Hippocampal formation (tissue), 2 donors: Measurements from ENCODE around the gene VAT1L.

Source experiments
- DNase-seq, 2 donors: peaks; one replicate each; lab custom pipeline; 2025; lab: John Stamatoyannopoulos, UW

VAT1L gene

DNA sequence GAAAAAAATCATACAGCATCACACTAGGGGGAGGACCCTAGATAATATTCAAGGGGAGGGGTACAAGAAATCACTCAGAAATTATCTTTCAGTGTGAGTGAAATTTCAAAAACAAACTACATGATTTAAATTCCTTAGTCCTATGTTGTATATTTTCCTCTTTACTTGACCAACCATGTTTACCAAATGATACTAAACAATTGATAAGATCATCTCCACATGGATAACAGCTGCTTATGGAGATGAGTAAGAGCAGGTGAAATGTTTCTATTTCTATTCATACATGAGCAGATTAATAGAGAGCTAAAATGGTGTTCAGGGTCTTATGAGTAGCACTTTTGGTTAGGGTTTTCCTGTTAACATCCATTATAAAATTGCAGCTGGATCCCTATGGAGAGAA is 7.3 kb upstream of the VAT1L start:
- no peak for DNase-seq

DNA sequence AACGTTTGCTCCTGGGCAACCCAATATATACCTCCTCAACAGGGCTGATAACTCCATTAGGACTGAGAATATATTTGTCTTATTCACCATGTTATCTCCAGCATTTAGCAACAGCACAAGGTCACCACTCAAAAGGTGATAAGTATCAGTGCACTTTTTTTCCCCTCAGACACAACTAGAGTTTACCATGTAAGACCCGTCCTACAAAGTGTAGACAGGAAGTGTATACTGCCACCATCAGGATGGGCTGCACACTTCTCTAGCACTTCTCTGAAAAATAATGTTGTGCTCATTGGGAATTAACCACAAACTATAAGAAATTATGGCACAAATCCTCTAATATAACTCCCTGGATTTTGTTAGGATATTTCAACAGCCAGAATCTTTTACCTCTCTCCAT is 5.7 kb upstream of the VAT1L start:
- DNase-seq: no peak

DNA sequence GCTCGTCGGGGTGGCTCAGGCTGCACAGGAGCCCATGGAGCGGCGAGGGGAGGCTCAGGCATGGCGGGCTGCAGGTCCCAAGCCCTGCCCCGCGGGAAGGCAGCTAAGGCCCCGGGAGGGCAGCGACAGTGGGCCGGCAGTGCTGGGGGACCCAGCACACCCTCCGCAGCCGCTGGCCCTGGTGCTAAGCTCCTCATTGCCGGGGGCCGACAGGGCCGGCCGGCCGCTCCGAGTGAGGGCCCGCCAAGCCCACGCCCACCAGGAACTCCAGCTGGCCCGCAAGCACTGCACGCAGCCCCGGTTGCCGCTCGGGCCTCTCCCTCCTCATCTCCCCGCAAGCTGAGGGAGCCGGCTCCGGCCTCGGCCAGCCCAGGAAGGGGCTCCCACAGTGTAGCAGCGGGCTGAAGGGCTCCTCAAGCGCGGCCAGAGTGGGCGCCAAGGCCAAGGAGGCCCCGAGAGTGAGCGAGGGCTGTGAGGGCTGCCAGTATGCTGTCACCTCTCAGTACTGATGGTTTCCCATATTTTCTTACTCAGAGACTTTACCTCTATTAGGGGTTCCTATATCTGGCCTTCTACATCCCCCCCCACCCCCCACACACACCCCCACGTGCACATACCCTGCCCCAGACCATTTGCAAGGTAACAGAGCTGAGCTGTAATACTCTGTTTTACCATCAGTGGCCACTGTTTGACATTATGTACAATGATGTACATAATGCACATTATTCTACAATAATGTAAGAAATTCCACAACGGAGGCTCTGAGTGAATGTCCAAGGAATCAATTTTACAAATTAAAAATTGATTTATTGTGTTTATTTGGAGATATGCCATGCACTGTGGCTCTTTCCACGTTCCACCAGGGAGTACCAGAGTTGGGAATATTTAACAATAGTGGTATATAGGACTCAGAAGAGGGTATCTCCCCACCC is 3.7 kb upstream of the VAT1L start:
- DNase-seq: no peak

DNA sequence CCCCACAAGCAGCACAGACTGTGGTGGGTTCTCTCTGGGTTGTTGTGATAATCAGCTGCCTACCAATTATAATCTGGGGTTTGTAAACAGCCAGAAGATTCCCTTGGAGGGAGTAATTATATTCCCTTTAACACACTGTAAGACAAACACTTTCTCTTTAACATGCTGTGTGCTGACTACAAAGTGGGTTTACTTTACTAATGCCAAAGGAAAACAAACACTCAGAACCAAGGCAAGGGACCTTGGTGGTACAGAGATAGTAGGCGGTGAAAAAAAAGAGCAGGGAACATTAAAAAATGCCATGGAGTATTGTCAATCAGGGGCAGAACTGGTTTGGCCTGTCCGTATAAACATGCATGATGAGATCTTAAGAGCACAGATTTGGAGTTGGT is 3.0 kb upstream of the VAT1L start:
- no peak for DNase-seq

DNA sequence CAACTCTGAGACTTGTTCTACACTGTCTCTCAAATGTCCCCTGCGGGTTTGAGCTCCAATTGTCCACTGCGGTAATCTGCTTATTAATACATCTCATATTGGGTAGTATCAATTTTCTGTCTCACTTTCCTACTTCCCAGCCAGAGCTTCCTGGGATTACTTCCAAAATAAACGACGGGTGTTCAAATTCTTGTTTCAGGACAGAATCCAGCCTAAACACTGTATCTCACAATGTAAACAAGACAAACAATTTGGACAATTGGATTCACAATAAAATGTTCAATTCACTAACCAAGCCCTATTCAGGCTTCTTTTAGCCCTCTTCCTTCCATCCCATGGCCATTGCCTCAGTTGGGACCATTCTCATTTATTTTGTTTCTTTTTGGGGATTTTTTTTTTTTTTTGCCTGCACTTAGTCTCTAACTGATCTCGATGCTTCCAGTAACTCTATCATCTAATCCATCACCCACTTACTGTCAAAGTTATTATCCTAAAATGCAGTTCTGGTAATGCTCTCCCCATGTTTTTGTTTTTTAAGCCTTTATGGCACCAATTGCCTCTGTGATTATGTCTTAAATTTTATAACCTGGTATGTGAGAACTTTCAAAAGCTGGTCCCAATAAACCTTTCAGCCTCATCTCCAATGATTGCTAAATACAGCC is 2.0 kb upstream of the VAT1L start:
- DNase-seq: no peak

DNA sequence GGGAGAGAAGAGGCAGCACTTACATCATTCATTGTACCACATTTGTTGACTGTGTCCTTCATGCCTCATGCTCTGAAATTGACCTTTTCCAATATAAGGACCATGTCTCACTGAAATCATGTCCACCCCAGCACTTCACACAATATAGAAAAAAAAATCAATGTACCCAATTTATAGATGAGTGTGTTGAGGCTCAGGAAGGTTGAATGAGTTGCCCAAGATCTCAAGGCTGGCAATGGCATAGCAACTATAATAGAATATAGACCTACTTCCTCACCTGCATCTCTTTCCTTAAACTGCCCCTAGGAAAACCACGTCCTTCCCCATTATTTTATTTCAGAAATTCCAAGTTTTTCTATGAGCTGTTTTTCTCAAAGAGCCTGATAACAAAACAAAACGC is 912 bp upstream of the VAT1L start:
- no peak for DNase-seq

DNA sequence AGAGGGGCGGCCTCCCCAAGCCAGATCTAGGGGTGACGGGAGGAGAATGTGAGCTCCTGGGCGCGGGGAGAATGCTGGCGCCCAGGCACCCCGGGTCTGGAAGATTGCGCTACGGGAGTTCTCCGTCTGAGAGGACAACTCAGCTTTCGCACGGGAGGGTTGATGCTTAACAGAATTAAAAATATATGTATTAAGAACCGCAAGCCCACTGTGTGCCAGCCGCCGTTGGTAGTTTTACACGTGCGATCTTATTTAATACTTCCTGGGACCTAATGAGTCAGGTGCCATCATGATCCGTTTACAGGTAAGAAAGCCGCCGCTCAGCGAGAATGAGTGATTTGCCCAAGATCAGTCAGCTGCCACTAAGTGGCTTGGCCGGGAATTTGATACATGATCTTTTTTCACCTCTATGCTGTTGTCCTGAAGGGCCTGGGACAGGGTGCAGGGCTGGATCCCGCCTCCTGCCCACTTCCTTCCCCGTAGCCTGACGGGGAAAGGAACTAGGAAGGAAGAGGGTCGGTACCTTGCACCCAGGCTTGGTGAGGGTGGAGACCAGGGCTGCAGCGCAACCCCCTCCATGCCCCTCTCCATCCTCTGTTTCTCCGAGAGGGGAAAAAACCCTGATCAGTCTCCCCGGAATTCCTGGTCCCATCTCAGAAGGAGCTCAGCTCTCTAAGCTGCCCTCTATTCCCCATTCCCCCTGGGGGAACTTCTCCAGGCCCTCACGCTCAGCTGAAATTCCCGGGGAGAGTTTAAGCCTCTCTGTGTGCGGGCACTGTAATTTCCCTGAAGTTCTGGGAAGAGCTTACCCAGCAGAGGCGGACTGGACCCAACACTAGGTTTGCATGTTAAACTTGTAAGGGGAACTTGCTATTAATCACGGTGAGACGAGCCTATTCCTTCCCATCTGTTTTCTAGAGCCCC is 983 bp downstream of the VAT1L start:
- DNase-seq: no peak

DNA sequence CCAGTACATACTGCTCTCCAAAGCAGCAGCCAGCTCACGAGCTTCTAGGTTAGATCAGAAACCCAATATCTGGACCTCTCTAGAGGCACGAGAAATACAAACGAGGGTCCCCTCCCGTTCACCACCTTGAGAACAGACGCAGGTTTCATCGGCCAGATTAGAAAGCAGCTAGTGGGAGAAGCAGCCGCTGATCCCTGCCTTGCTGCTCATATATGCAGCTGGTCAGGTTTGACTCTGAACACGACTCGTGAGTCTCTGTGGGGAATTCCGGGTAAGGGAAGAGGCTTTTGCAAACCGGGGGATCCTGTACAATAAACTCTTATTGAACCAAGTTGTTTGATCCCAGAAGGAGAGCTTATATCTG is 1.6 kb downstream of the VAT1L start:
- no peak for DNase-seq

DNA sequence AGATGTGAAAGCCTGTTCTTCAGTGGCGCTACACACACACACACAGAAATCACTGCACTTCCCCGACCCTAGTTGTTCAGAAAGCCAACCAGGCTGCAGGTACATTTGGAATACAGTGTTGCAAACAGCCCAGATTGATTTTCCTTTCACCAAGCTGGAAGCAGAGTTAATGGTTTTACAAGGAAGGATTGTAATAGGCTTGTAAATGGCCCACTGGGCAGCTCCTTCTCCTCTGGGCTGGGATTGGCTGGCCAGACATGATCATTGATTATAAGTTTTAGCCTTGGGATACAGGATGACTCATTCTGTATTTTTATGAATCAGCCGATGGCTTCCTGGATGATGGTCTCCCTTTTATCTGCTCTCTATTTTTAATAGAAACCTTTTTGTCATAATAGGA is 2.5 kb downstream of the VAT1L start:
- DNase-seq: no peak

DNA sequence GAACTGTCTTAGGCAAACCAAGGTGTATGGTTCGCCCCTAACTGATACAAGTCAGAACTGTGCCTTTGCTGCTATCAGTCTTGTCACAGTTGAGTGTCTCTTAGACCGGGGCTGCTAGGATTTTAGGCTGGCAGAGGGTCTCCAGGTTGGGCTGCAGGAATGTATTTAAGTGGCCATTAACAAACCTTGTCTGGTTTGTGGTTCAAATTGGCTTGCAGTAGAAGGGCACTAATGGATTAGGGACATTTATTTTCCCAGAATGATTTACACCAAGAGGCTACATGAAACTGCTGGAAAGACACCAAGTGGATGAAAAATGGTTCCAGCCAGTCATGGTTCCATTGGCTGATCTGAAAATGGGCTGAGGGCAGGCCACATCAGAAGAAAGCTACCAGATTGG is 5.1 kb downstream of the VAT1L start:
- DNase-seq: no peak

DNA sequence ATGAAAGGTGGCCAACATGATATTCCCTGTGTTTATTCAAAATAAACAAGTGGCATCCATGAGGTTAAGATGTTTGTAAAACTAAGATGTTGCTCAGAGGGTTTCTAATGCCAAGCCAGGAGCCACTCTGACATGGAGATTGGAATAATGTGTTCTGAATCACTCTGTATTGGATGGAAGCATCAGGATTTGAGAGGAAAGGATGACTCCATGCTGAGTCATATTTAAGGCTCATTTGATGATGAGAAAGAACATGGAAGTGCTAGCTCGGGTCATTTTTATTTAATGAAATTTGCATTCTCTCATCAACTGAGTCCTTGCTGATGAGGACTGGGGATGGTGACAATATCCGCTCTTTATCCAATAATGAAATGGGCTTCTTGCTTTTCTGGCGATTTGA is 6.2 kb downstream of the VAT1L start:
- no peak for DNase-seq

DNA sequence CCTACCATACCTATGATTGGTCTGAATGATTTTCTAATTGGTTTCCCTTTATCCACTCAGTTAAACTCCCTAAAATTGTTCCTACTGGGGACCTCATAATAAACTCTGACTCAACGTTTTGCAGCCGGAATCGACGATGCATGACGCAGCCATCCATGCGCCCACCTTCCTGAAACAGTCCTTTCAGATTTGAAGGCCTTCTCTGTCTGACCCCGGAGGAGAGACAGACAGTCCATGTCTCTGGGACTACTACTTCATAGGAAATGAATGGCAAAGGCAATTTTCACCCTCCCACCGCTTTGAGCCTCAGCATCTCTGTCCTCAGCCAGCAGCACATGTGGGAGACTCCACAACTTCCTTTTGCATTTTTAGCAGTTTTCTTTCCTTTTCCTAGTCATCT is 13.5 kb downstream of the VAT1L start:
- DNase-seq: no peak

DNA sequence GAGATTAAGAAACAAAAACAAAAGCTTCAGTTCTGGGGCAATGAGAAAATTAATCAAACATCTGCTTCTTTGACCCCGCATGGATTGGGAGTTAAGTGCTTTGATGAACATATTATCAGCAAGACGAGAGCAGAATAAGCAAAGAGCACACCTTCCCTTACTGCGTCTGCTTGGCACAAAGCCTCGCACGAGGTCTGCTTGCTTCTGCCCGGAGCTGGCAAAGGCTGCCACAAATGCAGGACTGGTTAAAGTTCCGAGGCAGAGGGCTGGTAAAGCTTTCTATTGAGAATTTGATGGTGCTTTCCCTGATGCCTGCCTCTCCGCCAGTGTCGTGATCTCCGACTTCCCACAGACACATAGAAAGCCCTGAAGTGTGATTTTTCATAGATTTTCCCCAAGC is 17.0 kb downstream of the VAT1L start:
- no peak for DNase-seq

DNA sequence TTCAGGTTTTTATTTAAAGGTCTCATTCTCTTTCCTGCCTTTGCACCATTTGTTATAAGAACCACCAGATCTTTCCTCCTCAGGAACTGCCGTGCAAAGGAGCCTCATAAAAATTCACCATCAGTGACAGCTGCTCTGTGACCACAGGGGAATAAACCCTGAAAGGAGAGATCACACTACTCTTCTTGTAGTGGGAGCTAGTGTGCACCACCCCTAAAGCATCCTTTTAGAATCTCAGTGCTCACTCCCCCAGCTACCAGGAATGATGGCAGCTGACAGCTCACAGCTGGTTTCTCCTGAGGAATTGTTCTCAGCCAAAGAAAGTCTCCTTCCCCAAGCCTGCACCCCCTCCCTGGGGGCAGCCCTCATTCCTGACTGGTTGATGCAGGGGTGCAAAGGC is 18.7 kb downstream of the VAT1L start:
- no peak for DNase-seq

DNA sequence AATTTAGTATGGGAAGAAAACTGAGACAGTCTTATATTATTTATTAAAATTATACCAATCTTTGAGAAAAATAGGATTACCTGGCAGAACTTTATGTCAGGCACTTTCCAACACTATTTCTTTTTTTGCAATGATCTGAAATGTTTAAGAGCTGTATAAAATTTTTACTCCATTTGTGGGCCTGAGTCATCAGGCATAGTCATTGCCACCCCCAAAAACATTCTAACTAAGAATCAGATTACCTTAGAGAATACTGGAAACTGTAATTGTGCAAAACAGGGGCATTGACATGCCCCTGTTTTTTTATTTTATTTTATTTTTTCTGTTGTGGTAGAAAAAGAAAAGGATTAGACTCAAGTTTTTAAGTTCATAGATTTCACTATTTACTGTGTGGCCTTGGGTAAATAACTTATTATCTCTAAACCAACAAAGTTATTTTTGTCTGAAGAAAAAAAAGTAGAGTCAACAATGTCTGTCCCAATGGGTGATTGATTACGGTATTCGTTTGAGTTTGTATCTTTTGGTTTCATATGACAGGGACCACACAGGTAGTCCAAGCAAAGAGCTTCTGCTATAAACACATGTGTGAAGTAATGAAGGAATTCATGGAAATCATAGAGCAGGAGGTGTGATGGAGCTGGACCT is 24.6 kb downstream of the VAT1L start:
- DNase-seq: no peak

DNA sequence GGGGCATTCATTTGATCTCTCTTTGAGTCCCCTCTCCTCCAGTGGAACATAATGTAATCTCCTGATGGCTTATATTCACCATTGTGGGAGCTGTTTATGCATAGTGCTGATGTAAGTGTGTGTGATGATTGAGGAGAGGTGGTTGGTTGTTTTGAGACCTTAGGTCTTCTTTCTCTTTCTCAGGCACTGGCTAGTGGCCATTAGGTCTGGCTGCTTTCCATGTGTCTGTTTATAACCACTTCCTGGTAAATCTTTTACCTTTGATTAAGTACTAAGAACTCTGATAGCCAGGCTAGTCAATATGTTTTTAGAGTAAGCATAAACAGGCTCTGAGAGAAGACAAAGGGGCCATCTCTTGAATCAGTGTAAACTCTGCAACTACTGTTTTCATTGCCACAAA is 27.9 kb downstream of the VAT1L start:
- DNase-seq: no peak

DNA sequence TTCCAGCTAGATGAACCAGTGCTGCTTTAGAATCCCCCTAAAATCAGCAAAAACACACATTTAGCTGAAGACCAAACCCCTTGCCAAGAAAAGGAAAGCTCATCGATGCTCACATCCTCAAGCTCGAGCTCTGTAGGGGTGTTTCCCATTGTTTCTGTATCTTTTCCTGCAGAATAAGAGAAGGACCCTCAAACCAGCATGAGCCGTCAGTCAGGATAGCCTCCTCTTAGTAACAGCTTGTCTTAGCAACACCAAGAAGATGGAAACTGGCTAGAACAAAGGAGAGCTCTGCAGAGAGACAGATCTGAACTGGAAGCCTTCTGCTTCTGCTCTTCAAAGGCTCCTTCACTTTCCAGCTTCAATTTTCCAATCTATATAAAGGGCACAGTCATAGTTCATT is 32.0 kb downstream of the VAT1L start:
- no peak for DNase-seq

DNA sequence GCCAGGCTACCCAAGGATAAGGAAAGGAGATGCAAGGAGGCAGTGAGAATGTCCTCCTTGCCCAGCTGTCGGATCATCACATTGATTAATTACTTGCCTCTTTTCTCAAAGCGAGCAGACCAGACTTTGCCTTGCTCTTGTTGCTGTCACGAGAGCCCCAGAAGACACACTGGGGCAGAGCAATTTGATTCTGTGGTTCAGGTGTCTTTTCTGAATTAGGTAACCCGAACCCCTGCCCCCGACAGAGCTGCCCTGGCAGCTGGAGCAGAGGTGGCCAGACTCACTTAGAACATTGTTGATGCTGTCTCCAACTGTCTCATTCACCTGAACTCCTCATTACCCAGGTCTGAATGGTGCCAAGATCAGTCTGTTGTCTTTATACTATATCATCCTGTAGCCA is 34.3 kb downstream of the VAT1L start:
- DNase-seq: no peak

DNA sequence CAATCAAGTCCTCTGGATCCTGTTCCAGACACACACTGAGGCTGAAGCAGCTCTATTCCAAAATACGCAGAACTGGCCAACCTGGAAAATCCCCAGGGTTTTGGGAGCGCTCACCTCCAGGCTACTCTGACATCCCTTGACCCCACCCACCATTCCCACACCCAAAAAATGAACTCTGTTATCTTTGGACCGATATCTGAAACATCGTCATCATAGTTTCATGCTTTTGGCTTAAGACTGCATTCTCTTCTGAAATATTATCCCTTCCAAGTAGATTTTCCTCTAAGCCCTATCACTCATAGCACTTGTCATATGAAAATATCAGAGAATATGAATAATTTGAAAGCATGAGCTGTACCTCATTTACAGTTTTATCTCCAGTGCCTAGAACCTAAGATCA is 34.7 kb downstream of the VAT1L start:
- DNase-seq: no peak

DNA sequence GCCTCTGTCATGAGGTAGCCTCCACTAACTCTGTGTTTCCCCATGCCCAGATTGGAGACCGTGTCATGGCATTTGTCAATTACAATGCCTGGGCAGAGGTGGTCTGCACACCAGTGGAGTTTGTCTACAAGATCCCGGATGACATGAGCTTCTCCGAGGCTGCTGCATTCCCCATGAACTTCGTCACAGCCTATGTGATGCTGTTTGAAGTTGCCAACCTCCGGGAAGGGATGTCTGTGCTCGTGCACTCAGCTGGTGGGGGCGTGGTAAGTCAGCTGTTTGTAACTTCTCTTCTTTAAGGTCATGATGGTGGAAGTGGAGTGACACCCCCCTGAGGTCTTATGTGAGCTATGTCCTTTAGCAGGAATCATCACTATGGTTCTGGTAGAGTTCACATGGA is 36.8 kb downstream of the VAT1L start:
- no peak for DNase-seq

DNA sequence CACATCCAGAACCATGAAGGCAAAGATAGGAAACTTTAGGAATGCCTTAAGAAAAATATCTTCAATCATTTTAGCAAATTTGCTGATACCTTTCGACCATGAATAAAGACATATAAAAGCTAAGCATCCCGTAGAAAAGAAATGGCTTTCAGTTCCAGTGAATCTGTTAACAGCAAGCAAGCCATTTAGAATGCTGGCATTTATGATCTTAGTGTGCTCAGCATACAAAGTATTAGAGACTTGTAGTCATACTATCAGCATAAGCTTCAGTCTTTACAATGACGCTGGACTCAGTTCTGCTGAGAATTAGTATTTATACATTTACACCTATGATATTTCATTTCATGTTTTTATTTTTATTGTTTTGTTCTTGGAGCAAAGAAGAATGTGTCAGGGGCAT is 38.7 kb downstream of the VAT1L start:
- DNase-seq: no peak
